LNCaP clone FGC (cell line): Measurements from ENCODE around the gene PLXNA3.
A peak's percentile ranks its signal among the peaks of the same experiment; 100 is the strongest.

Source experiments
- DNase-seq: peaks from one replicate; pipeline ENCODE4 v3.0.0-alpha.2; 2011; ENCODE audit warnings: low read depth
- H3K4me3 ChIP-seq: 2 replicates; pipeline ENCODE4 v1.5.1; 2011; ENCODE audit warnings: mild to moderate bottlenecking, low read depth, low read length, control low read depth
- CTCF ChIP-seq: IDR thresholded peaks from 2 replicates; pipeline ENCODE4 v1.5.1; 2012; ENCODE audit warnings: mild to moderate bottlenecking; ENCODE audit not compliant: control insufficient read depth, insufficient read depth; ENCODE audit errors: extremely low read depth

PLXNA3 gene

GRCh38 chrX:154441564-154441963 is 16.5 kb upstream of the PLXNA3 start:
- DNase-seq, result no peak
- no peak for TF ChIP-seq CTCF
- H3K4me3 ChIP-seq, result no peak overlapping the region

- no peak for TF ChIP-seq CTCF
Measured at GRCh38 chrX:154441984-154442707, 15.9 kb upstream of the PLXNA3 start.

GRCh38 chrX:154443479-154443910 is 14.6 kb upstream of the PLXNA3 start:
- DNase-seq, result no peak
- no peak for TF ChIP-seq CTCF
- peak overlapping the region; percentile 43 for H3K4me3 ChIP-seq

More at GRCh38 chrX:154441984-154442707, 15.9 kb upstream of the PLXNA3 start:
- no peak overlapping the region for H3K4me3 ChIP-seq
- peak; percentile 23 for DNase-seq

GRCh38 chrX:154443992-154444754 is 13.9 kb upstream of the PLXNA3 start, which contains the start of gene FAM50A:
FAM50A (plus strand) TSS chrX:154444141; CDS start chrX:154444236, 95 bp downstream.
- no peak for DNase-seq
- TF ChIP-seq CTCF, result no peak
- H3K4me3 ChIP-seq, result peak within 1 kb of the TSS; percentile 70

GRCh38 chrX:154444755-154445246 is 13.3 kb upstream of the PLXNA3 start:
- no peak for TF ChIP-seq CTCF
- H3K4me3 ChIP-seq, result peak overlapping the region; percentile 70
- no peak for DNase-seq

GRCh38 chrX:154445776-154446175 is 12.3 kb upstream of the PLXNA3 start:
- no peak for DNase-seq
- H3K4me3 ChIP-seq, result no peak overlapping the region
- no peak for TF ChIP-seq CTCF

GRCh38 chrX:154446430-154446829 is 11.7 kb upstream of the PLXNA3 start:
- H3K4me3 ChIP-seq, result no peak overlapping the region
- TF ChIP-seq CTCF, result no peak
- DNase-seq, result no peak
